GM12878 (cell line): Measurements from ENCODE around the gene JMY. TPM values are rescaled to one million over a fixed set of nuclear protein-coding genes. Genes with fewer than 3 reads are reported as not detected.

Experiments used
- ATAC-seq: fragments of 200-7000 bp; cut with Tn5 transposase; 3 replicates; pipeline ENCODE4 v1.9.1; 2020; ENCODE audit warnings: mild to moderate bottlenecking, moderate library complexity
- BruUV-seq: library from RNA; stranded (reverse); fragments of 400-500 nt; replicated peaks from 2 replicates; lab custom pipeline; 2021; lab: Mats Ljungman, UMichigan
- CTCF ChIA-PET: fragments of 300-600 bp; sonication (Branson Sonifier 250); formaldehyde crosslinking; extraction: SDS; loops from one replicate; lab custom pipeline; 2021; ENCODE audit warnings: inconsistent platforms; lab: Yijun Ruan, JAX
- POLR2A ChIA-PET: fragments of 350-600 bp; formaldehyde crosslinking; extraction: SDS; loops from one replicate; lab custom pipeline; 2021; ENCODE audit warnings: inconsistent platforms; lab: Charles Lee
- RAD21 ChIA-PET: fragments of 300-600 bp; sonication (Branson Sonifier 250); formaldehyde crosslinking; loops from one replicate; lab custom pipeline; 2023; ENCODE audit warnings: antibody characterized with exemption; ENCODE audit not compliant: unreplicated experiment; lab: Charles Lee
- SMC1A ChIA-PET: fragments of 300-600 bp; sonication (Branson Sonifier 250); formaldehyde crosslinking; loops from one replicate; lab custom pipeline; 2023; ENCODE audit not compliant: unreplicated experiment, uncharacterized antibody; lab: Charles Lee
- DNase-seq: peaks from one replicate; pipeline ENCODE4 v3.0.0-alpha.2; 2011; ENCODE audit warnings: low read depth, low spot score
- FAIRE-seq: peaks from 3 replicates; lab custom pipeline; 2011; peaks lifted over from hg19 to GRCh38; lab: Jason Lieb, UNC
- H2AFZ ChIP-seq: 2 replicates; pipeline ENCODE4 v1.6.0; 2011; ENCODE audit warnings: low read depth, low read length, control low read depth; ENCODE audit not compliant: control insufficient read depth
- H3K27ac ChIP-seq: 2 replicates; pipeline ENCODE4 v1.5.1; 2011; ENCODE audit warnings: control low read depth; ENCODE audit not compliant: control insufficient read depth, insufficient read depth
- H3K27me3 ChIP-seq, 2 experiments: replicated peaks in 1 of 2; 2 replicates each; pipeline versions ENCODE4 v1.6.0 to v1.6.1; 2011; ENCODE audit warnings: low read length in 1 of 2; ENCODE audit not compliant: control insufficient read depth in 2 of 2, insufficient read depth in 2 of 2
- H3K36me3 ChIP-seq, 2 experiments: 2 replicates each; pipeline ENCODE4 v1.5.1; 2011; ENCODE audit warnings: low read length in 1 of 2; ENCODE audit not compliant: control insufficient read depth in 2 of 2, insufficient read depth in 2 of 2
- H3K4me1 ChIP-seq: 2 replicates; pipeline ENCODE4 v1.6.1; 2011; ENCODE audit warnings: mild to moderate bottlenecking, low read length, moderate library complexity, mixed read lengths; ENCODE audit not compliant: control insufficient read depth, insufficient read depth
- H3K4me2 ChIP-seq: 2 replicates; pipeline ENCODE4 v1.6.0; 2011; ENCODE audit warnings: control low read depth; ENCODE audit not compliant: control insufficient read depth, insufficient read depth
- H3K4me3 ChIP-seq: fragments of 200-600 bp; sonication (generic); 2 replicates; pipeline ENCODE4 v1.5.1; 2016
- H3K79me2 ChIP-seq: 2 replicates; pipeline ENCODE4 v1.6.0; 2011; ENCODE audit warnings: low read length; ENCODE audit not compliant: control insufficient read depth, insufficient read depth
- H3K9ac ChIP-seq: 2 replicates; pipeline ENCODE4 v1.8.0; 2011; ENCODE audit warnings: low read length, control low read depth, mixed read lengths; ENCODE audit not compliant: control insufficient read depth, insufficient read depth
- H3K9me3 ChIP-seq: replicated peaks from 3 replicates; pipeline ENCODE4 v1.5.1; 2011; ENCODE audit warnings: mild to moderate bottlenecking, low read length; ENCODE audit not compliant: control insufficient read depth, insufficient read depth
- H4K20me1 ChIP-seq: 2 replicates; pipeline ENCODE4 v1.6.0; 2011; ENCODE audit not compliant: control insufficient read depth, insufficient read depth
- ATF2 ChIP-seq: IDR thresholded peaks from 2 replicates; pipeline ENCODE4 v1.6.1; 2012; ENCODE audit warnings: low read length, inconsistent platforms
- ATF7 ChIP-seq: fragments of 450-650 bp; IDR thresholded peaks from 2 replicates; pipeline ENCODE4 v1.6.1; 2016; ENCODE audit warnings: low read depth, mild to moderate bottlenecking
- CHD4 ChIP-seq: fragments of 200-600 bp; sonication (generic); IDR thresholded peaks from 2 replicates; pipeline ENCODE4 v1.6.1; 2016; ENCODE audit warnings: mild to moderate bottlenecking
- CREM ChIP-seq: IDR thresholded peaks from 2 replicates; pipeline ENCODE4 v1.6.1; 2014; ENCODE audit warnings: antibody characterized with exemption, low read depth
- E2F4 ChIP-seq: IDR thresholded peaks from 2 replicates; pipeline ENCODE4 v1.6.1; 2012; ENCODE audit warnings: low read depth, low read length, improper control_type of control experiment
- HDAC2 ChIP-seq: fragments of 200-600 bp; sonication (generic); IDR thresholded peaks from 2 replicates; pipeline ENCODE4 v1.6.1; 2017
- IKZF1 ChIP-seq: fragments of 450-650 bp; conservative IDR thresholded peaks from 2 replicates; pipeline ENCODE4 v1.6.1; 2017; ENCODE audit warnings: antibody characterized with exemption, mild to moderate bottlenecking
- KLF5 ChIP-seq: fragments of 450-650 bp; IDR thresholded peaks from 2 replicates; pipeline ENCODE4 v1.6.1; 2014; ENCODE audit warnings: mild to moderate bottlenecking; ENCODE audit not compliant: partially characterized antibody
- MEF2A ChIP-seq: IDR thresholded peaks from 2 replicates; pipeline ENCODE4 v1.6.1; 2011; ENCODE audit warnings: low read depth, mild to moderate bottlenecking, low read length, moderate library complexity; ENCODE audit not compliant: insufficient read depth
- PBX3 ChIP-seq: IDR thresholded peaks from 2 replicates; pipeline ENCODE4 v1.6.1; 2011; ENCODE audit warnings: mild to moderate bottlenecking, low read depth, low read length, moderate library complexity; ENCODE audit not compliant: insufficient replicate concordance
- RCOR1 ChIP-seq: conservative IDR thresholded peaks from 2 replicates; pipeline ENCODE4 v1.6.1; 2012; ENCODE audit warnings: low read depth, low read length, improper control_type of control experiment
- RELA ChIP-seq: fragments of 450-650 bp; IDR thresholded peaks from 2 replicates; pipeline ENCODE4 v1.8.0; 2014; ENCODE audit warnings: borderline replicate concordance; ENCODE audit not compliant: partially characterized antibody
- TCF7 ChIP-seq: IDR thresholded peaks from 2 replicates; pipeline ENCODE4 v1.6.1; 2014; ENCODE audit warnings: antibody characterized with exemption, borderline replicate concordance
- ZNF622 ChIP-seq: fragments of 450-650 bp; IDR thresholded peaks from 2 replicates; pipeline ENCODE4 v1.6.1; 2017; ENCODE audit warnings: mild to moderate bottlenecking, inconsistent platforms
- WGBS: methylation state at CpG from one replicate; pipeline ENCODE4 v1.1.6; 2016; ENCODE audit warnings: low lambda C conversion rate; ENCODE audit not compliant: insufficient replicate concordance, insufficient coverage; ENCODE audit errors: missing lambda C conversion rate; 5-methylcytosine and 5-hydroxymethylcytosine counted together
- in situ Hi-C: fragments of 300-500 bp; cut with MboI; formaldehyde crosslinking; loops from 9 replicates; pipeline ENCODE4 v1.14.3; 2018; ENCODE audit warnings: mixed read lengths
- intact Hi-C: fragments of 100-400 bp; cut with micrococcal nuclease; formaldehyde crosslinking; loops from one replicate; pipeline ENCODE4 v1.14.2; 2022; ENCODE audit not compliant: unreplicated experiment
- polyA plus RNA-seq, 11 experiments: library from polyadenylated mRNA; depleted of rRNA in 4 of 11; unstranded in 6 of 11; stranded (reverse) in 5 of 11; fragments of >200 nt; fragmentation: Nextera tagmentation in 4 of 11; fragmentation: Illumina TruSeq in 1 of 11; extraction: Ambion mirVana in 4 of 11; extraction: Trizol in 1 of 11; gene quantifications; 1 replicate in 1 of 11; 2 replicates in 10 of 11; pipeline versions ENCODE4 v1.2.1 to v1.2.3, GENCODE V29; 2011 to 2016; ENCODE audit warnings: inconsistent platforms in 2 of 11, missing spikeins in 2 of 11, low read depth in 1 of 11
- total RNA-seq, 4 experiments: library from RNA; depleted of rRNA in 3 of 4; stranded (reverse); fragments of >200 nt in 3 of 4; fragmentation: Illumina TruSeq in 1 of 4; extraction: Trizol in 1 of 4; gene quantifications; 2 replicates each; pipeline versions ENCODE4 v1.2.1 to v1.2.3, GENCODE V29; 2013 to 2021

The JMY gene
- total and polyA plus RNA-seq, 10 of the 15 experiments (the other 5 are each of a cell fraction or from before 2014, with no cell fraction given), result 0.63 to 4.8 (median 2.4) TPM

GRCh38 chr5:79267180-79267579 lies 31.2 kb downstream of the JMY start:
- H3K4me1 ChIP-seq, result peaks cover 14% of the 10 kb centered on the region
- H3K4me2 ChIP-seq, result no peak overlapping the region
- no peaks in the 10 kb centered on the region for H3K27me3 ChIP-seq
- H3K9me3 ChIP-seq, result no peaks in the 10 kb centered on the region; the same call in 2 of the 3 replicates
- ChIA-PET CTCF (interaction anchor here (1.3 kb wide), 1 partner anchor 11 kb away, joined by 4 read pairs; no protein-coding TSS in a partner anchor), POLR2A (no interaction called here), SMC1A (no interaction called here)
- ATAC-seq (no peak), DNase-seq (no peak)
- intact Hi-C loops, result no loop called here
- no peak overlapping the region for H3K4me3 ChIP-seq
- no peak overlapping the region for H3K9ac ChIP-seq
- no TSS peak for BruUV-seq
- no peaks in the 10 kb centered on the region; the same call in 1 of the 2 replicates for H3K79me2 ChIP-seq
- no peaks in the 10 kb centered on the region for H3K36me3 ChIP-seq
- H2AFZ ChIP-seq, result no peak overlapping the region
- TF ChIP-seq TCF7 (no peak), E2F4 (no peak), CREM (no peak), HDAC2 (no peak), CHD4 (no peak), ZNF622 (no peak), MEF2A (no peak)
- TF ChIP-seq, all 136 proteins: peak for 0
- RAD21 ChIA-PET, result no interaction called here
- in situ Hi-C loops, result no loop called here
- no peak overlapping the region for H3K27ac ChIP-seq
- H4K20me1 ChIP-seq, result no peaks in the 10 kb centered on the region
- FAIRE-seq, result no peak

- H3K9ac ChIP-seq, result no peak overlapping the region
- H2AFZ ChIP-seq, result no peak overlapping the region
- no peaks in the 10 kb centered on the region for H3K36me3 ChIP-seq
- FAIRE-seq (no peak), ATAC-seq (peak; percentile 27; the same call in 2 of the 3 replicates), DNase-seq (no peak)
- ChIA-PET POLR2A (no interaction called here), SMC1A (interaction anchor here (1.4 kb wide), 1 partner anchor 28 kb away, joined by 3 read pairs; no protein-coding TSS in a partner anchor), CTCF (interaction anchor here (1.0 to 1.1 kb wide), 2 partner anchors 13 to 20 kb away, joined by 3 to 6 read pairs; no protein-coding TSS in a partner anchor), RAD21 (interaction anchor here (1.0 kb wide), 1 partner anchor 19 kb away, joined by 3 read pairs; no protein-coding TSS in a partner anchor)
- no peaks in the 10 kb centered on the region for H3K27me3 ChIP-seq
- H3K79me2 ChIP-seq, result no peaks in the 10 kb centered on the region
- BruUV-seq, result no TSS peak
- no peak overlapping the region for H3K27ac ChIP-seq
- intact Hi-C loops, result no loop called here
- no peaks in the 10 kb centered on the region for H4K20me1 ChIP-seq
- WGBS, result 96% methylated on average over 3 of the region's 3 CpGs
- in situ Hi-C loops, result no loop called here
- H3K4me1 ChIP-seq, result no peaks in the 10 kb centered on the region
- no peak overlapping the region for H3K4me2 ChIP-seq
- no peaks in the 10 kb centered on the region; the same call in 2 of the 3 replicates for H3K9me3 ChIP-seq
- no peak overlapping the region for H3K4me3 ChIP-seq
- TF ChIP-seq KLF5 (no peak), PBX3 (no peak), RCOR1 (no peak), RELA (no peak), IKZF1 (no peak), ATF2 (no peak), ATF7 (no peak)
These were observed 33.8 kb downstream of the JMY start for GRCh38 chr5:79269733-79270166.
